ENCODE data around the gene CCDC82. TPM values are rescaled to one million over a fixed set of nuclear protein-coding genes. Genes with fewer than 3 reads are reported as not detected.
"Not testable (repeated sequence)": the region's sequence is repeated elsewhere in the genome, so short reads cannot be mapped to it uniquely, and the experiment has no call there.

CCDC82 gene
- total RNA-seq = 10 to 100 TPM; 17.3 to 28.9 (median 24.7) TPM

DNA sequence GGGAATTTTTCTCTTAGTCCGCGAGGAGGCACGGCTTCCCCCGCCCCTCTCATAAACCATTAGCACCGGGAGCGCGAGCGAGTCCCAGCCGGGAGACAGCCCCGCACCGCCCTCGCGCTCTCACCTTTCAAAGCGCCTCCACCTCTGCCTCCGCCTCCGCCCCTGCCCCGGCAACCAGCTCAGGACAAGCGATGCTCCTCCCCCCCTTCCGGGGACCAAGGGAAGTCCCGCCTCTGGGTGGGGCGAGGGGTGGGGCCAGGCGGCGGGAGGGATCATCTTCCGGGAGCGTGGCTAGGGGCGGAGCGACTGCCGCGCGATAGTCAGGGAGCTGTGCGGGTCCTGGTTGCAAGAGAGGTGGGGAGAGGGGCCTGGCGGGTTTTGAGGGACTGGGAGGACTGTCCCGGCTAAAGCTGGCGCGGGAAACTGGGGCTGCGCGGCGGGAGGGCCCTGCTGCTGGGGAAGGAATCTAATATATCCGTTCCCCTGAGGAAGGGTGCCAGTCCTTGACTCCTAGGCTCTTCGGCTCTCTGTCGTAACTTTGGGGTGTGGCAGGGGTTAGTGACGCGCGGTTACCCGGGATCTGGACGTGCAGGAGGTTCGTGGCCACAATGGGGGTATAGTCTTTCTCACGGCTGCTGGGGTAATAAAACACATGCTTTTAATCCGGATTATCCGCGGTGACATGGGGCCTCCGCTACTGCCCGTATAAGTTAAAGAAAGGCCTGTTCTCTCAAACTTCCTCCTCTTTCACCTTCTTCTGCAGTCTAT, at the start of gene CCDC82, which contains the start of gene JRKL:
Gene CCDC82, minus strand, starts transcription at position 193 of the 768 bp plus-strand sequence. CDS start 5,165 bp downstream, outside the sequence.
Gene JRKL, plus strand, starts transcription at position 294 of the 768 bp plus-strand sequence. CDS start 637 bp downstream, outside the sequence.
- H3K27ac ChIP-seq = peak within 1 kb of the TSS; percentile 60 to 92 (median 90)
- H3K4me3 ChIP-seq = peak within 1 kb of the TSS; percentile 74 to 83
- WGBS, 2 donors (ENCODE audit: low coverage in 1 of 2) = 0% methylated on average over 6 to 15 of the region's 53 CpGs
- H3K36me3 ChIP-seq = peaks cover 0 to 4% of the 10 kb centered on the region in 2 donors
- H3K27me3 ChIP-seq = no peaks in the 10 kb centered on the region
- ATAC-seq = peak; percentile 99
- TF ChIP-seq EP300 (IDR thresholded peaks at IDR 0.05) (no peak), POLR2AphosphoS5 (IDR thresholded peaks at IDR 0.05) (peak; percentile 91), POLR2A (IDR thresholded peaks at IDR 0.05) (peak; percentile 64 to 84)
- TF ChIP-seq, protein P1, sequence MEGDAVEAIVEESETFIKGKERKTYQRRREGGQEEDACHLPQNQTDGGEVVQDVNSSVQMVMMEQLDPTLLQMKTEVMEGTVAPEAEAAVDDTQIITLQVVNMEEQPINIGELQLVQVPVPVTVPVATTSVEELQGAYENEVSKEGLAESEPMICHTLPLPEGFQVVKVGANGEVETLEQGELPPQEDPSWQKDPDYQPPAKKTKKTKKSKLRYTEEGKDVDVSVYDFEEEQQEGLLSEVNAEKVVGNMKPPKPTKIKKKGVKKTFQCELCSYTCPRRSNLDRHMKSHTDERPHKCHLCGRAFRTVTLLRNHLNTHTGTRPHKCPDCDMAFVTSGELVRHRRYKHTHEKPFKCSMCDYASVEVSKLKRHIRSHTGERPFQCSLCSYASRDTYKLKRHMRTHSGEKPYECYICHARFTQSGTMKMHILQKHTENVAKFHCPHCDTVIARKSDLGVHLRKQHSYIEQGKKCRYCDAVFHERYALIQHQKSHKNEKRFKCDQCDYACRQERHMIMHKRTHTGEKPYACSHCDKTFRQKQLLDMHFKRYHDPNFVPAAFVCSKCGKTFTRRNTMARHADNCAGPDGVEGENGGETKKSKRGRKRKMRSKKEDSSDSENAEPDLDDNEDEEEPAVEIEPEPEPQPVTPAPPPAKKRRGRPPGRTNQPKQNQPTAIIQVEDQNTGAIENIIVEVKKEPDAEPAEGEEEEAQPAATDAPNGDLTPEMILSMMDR (IDR thresholded peaks at IDR 0.05) = peak in 1 of 4 experiments; percentile 28
- peaks cover 5 to 44% (median 7%) of the 10 kb centered on the region in 3 donors for H3K4me1 ChIP-seq
- no peaks in the 10 kb centered on the region for H3K9me3 ChIP-seq

DNA sequence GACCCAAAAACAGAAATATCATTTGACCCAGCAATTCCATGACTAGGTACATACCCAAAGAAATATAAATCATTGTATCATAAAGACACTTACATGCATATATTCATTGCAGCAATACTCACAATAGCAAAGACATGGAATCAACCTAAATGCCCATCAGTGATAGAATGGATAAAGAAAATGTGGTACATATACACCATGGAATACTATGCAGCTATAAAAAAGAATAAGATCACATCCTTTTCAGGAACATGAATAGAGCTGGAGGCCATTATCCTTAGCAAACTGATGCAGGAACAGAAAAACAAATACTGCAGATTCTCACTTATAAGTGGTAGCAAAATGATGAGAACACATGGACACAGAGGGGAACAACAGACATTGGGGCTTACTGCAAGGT, 42.9 kb upstream of the CCDC82 start:
- H3K4me1 ChIP-seq = not testable (repeated sequence)

DNA sequence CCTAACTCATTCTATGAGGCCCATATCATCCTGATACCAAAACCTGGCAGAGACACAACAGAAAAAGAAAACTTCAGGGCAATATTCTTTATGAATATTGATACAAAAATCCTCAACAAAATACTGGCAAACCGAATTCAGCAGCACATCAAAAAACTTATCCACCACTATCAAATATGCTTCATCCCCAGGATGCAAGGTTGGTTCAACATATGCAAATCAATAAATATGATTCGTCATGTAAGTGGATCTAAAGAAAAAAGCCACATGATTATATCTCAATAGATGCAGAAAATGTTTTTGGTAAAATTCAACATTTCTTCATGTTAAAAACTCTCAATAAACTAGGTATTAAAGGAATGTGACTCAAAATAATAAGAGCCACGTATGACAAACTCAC, 41.0 kb upstream of the CCDC82 start:
- H3K9me3 ChIP-seq = peaks cover 0 to 15% (median 0%) of the 10 kb centered on the region in 3 donors
- ATAC-seq = no peak
- WGBS, 2 donors (ENCODE audit: low coverage in 1 of 2) = 87 to 89% methylated on average over 2 to 3 of the region's 3 CpGs
- no peak overlapping the region for H3K27ac ChIP-seq
- H3K36me3 ChIP-seq = no peaks in the 10 kb centered on the region
- H3K4me3 ChIP-seq = no peak overlapping the region
- H3K27me3 ChIP-seq = no peaks in the 10 kb centered on the region
- no peaks in the 10 kb centered on the region for H3K4me1 ChIP-seq
- TF ChIP-seq EP300 (IDR thresholded peaks at IDR 0.05) = no peak
- TF ChIP-seq POLR2AphosphoS5 (IDR thresholded peaks at IDR 0.05) = no peak
- TF ChIP-seq, protein P1 (IDR thresholded peaks at IDR 0.05) = no peak
- TF ChIP-seq POLR2A (IDR thresholded peaks at IDR 0.05) = no peak

More for the DNA sequence above, 42.9 kb upstream of the CCDC82 start:
- peaks cover 0 to 15% (median 0%) of the 10 kb centered on the region in 3 donors for H3K9me3 ChIP-seq
- not testable (repeated sequence) for H3K36me3 ChIP-seq, H3K27ac ChIP-seq, H3K4me3 ChIP-seq, ATAC-seq, H3K27me3 ChIP-seq

DNA sequence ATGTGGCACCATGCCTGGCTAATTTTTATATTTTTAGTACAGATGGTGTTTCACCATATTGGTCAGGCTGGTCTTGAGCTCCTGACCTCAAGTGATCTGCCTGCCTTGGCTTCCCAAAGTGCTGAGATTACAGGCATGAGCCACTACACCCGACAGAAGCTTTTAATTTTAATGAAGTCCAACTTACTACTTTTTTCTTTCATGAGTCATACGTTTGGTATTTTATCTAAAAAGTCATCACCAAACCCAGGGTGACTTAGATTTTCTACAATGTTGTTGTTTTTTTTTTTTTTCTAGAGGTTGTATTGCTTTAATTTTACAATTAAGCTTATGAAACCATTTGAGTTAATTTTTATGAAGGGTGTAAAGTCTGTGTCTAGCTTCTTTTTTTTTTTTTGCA, 35.0 kb upstream of the CCDC82 start:
- no peak for ATAC-seq
- no peak overlapping the region for H3K4me3 ChIP-seq
- TF ChIP-seq, protein P1 (IDR thresholded peaks at IDR 0.05) = no peak
- TF ChIP-seq EP300 (IDR thresholded peaks at IDR 0.05) (no peak), POLR2A (IDR thresholded peaks at IDR 0.05) (no peak), POLR2AphosphoS5 (IDR thresholded peaks at IDR 0.05) (no peak)
- no peaks in the 10 kb centered on the region for H3K9me3 ChIP-seq
- 33% methylated on average over 2 of the region's 2 CpGs; no CpG with 5 or more reads in 1 of the 2 donors for WGBS, 2 donors (ENCODE audit: low coverage in 1 of 2)
- H3K27ac ChIP-seq = no peak overlapping the region
- H3K4me1 ChIP-seq = no peaks in the 10 kb centered on the region
- H3K27me3 ChIP-seq = peaks cover 6% of the 10 kb centered on the region
- H3K36me3 ChIP-seq = no peaks in the 10 kb centered on the region

DNA sequence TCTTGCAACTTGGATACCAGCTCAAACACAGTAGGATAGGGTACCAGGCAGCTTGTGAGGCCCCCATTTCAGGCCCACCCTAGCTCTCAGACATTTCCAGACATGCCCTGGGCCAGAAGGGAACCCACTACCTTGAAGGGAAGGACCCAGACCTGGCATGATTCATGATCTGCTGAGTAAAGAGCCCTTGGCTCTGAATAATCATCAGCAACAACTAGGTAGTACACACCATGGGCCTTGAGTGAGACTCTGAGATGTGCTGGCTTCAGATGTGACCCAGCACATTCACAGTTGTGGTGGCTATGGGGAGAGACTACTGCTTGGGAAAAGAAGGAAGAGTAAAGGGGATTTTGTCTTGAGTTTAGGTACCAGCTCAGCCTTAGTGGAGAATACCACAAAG, 23.7 kb upstream of the CCDC82 start:
- Histone ChIP-seq H3K4me1 (no peaks in the 10 kb centered on the region), H3K36me3 (no peaks in the 10 kb centered on the region), H3K9me3 (no peaks in the 10 kb centered on the region), H3K4me3 (no peak overlapping the region), H3K27ac (no peak overlapping the region), H3K27me3 (peaks cover 25% of the 10 kb centered on the region)
- TF ChIP-seq, protein P1 (IDR thresholded peaks at IDR 0.05) = no peak
- TF ChIP-seq POLR2A (IDR thresholded peaks at IDR 0.05) (no peak), POLR2AphosphoS5 (IDR thresholded peaks at IDR 0.05) (no peak), EP300 (IDR thresholded peaks at IDR 0.05) (no peak)
- no peak for ATAC-seq
